ENCODE results near the gene DNAJB6. TPM values are rescaled to one million over a fixed set of nuclear protein-coding genes. Genes with fewer than 3 reads are reported as not detected.

Gene DNAJB6
- total RNA-seq, 2 experiments from 2014 or later, result 85.9 to 97.1 TPM

DNA sequence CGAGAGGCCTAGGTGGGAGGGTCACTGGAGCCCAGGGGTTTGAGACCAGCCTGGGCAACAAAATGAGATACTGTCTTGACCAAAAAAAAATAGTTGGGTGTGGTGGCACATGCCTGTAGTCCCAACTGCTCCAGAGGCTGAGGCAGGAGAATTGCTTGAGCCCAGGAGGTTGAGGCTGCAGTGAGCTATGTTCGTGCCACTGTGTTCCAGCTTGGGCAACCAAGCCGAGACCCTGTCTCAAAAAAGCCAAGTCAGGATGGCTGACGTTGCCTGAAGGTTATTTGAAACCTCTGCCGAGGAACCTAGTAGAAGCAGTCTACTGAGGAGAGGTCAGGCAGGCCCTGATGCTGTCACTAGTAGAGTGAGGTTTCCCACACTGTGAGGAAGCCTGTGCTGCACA is 22.8 kb downstream of the DNAJB6 start:
- Mint-ChIP-seq H3K27ac (no peak overlapping the region), H3K4me1 (peaks cover 44% of the 10 kb centered on the region), H3K36me3 (ENCODE audit: low read depth) (peaks cover 82% of the 10 kb centered on the region), H3K4me3 (no peak overlapping the region), H3K27me3 (no peaks in the 10 kb centered on the region), H3K9me3 (no peaks in the 10 kb centered on the region)
- ChIA-PET CTCF (no interaction called here), POLR2A (no interaction called here)
- DNase-seq, result no peak

GRCh38 chr7:157360483-157361025 is 23.8 kb downstream of the DNAJB6 start:
- Mint-ChIP-seq H3K4me3 (no peak overlapping the region), H3K27ac (no peak overlapping the region), H3K9me3 (no peaks in the 10 kb centered on the region), H3K27me3 (no peaks in the 10 kb centered on the region), H3K4me1 (peaks cover 37% of the 10 kb centered on the region), H3K36me3 (ENCODE audit: low read depth) (peaks cover 85% of the 10 kb centered on the region)
- ChIA-PET POLR2A (no interaction called here), CTCF (no interaction called here)
- DNase-seq, result no peak

GRCh38 chr7:157361537-157361936 is 24.7 kb downstream of the DNAJB6 start:
- peaks cover 29% of the 10 kb centered on the region for H3K4me1 Mint-ChIP-seq
- H3K27me3 Mint-ChIP-seq, result no peaks in the 10 kb centered on the region
- H3K4me3 Mint-ChIP-seq, result no peak overlapping the region
- DNase-seq, result no peak
- POLR2A ChIA-PET, result no interaction called here
- CTCF ChIA-PET, result no interaction called here
- peaks cover 85% of the 10 kb centered on the region for H3K36me3 Mint-ChIP-seq (ENCODE audit: low read depth)
- no peaks in the 10 kb centered on the region for H3K9me3 Mint-ChIP-seq
- no peak overlapping the region for H3K27ac Mint-ChIP-seq

DNA sequence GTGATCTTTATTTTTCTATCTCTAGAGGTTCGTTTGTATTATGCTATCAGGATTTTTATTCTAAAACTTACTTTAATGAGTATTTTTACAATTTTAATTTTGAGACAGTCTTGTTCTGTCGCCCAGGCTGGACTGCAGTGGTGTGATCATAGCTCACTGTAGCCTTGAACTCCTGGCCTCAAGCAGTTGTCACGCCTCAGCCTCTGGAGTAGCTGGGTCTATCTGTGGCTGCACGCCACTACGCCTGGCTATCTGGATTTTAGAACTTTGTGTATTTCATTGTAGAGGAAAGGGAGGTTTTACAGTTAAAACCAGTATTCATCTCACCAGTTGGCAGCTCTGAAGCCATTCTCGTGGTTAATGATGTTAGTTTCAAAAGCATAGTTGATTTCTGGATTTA is 25.9 kb downstream of the DNAJB6 start:
- H3K27me3 Mint-ChIP-seq, result no peaks in the 10 kb centered on the region
- DNase-seq, result no peak
- H3K27ac Mint-ChIP-seq, result peak overlapping the region; percentile 21
- POLR2A ChIA-PET, result no interaction called here
- peaks cover 87% of the 10 kb centered on the region for H3K36me3 Mint-ChIP-seq (ENCODE audit: low read depth)
- CTCF ChIA-PET, result interaction anchor here (1.6 kb wide), 1 partner anchor 24 kb away, joined by 3 read pairs; no protein-coding TSS in a partner anchor
- no peak overlapping the region for H3K4me3 Mint-ChIP-seq
- H3K9me3 Mint-ChIP-seq, result no peaks in the 10 kb centered on the region
- H3K4me1 Mint-ChIP-seq, result peaks cover 18% of the 10 kb centered on the region

- DNase-seq, result no peak
- H3K27me3 Mint-ChIP-seq, result no peaks in the 10 kb centered on the region
- no peak overlapping the region for H3K27ac Mint-ChIP-seq
- POLR2A ChIA-PET, result no interaction called here
- peaks cover 84% of the 10 kb centered on the region for H3K36me3 Mint-ChIP-seq (ENCODE audit: low read depth)
- H3K4me1 Mint-ChIP-seq, result peaks cover 5% of the 10 kb centered on the region
- no peak overlapping the region for H3K4me3 Mint-ChIP-seq
- no peaks in the 10 kb centered on the region for H3K9me3 Mint-ChIP-seq
- CTCF ChIA-PET, result interaction anchor here (3.5 kb wide), 1 partner anchor 20 kb away, joined by 11 read pairs; no protein-coding TSS in a partner anchor
These were observed 29.9 kb downstream of the DNAJB6 start for GRCh38 chr7:157366722-157367121.

DNA sequence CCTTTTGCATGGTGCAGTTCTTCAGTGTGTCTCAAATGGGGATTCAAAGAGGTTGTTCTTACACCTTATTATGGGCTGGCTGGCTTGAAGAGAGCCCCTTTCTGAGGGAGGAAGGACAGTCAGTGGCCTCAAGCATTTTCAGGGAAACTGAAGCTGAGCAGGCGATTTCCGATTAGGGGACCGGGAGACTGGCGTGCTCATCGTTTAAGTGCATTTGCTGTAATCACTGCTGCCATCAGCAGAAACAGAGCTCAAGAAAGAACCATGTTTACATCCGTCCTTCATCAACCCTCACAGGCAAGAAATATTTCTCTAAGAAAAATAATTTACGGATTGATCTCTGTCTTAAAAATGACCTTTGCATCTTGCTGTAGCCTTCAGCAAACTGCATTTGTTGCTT is 32.2 kb downstream of the DNAJB6 start:
- Mint-ChIP-seq H3K36me3 (ENCODE audit: low read depth) (peaks cover 88% of the 10 kb centered on the region), H3K27me3 (no peaks in the 10 kb centered on the region), H3K4me1 (peaks cover 19% of the 10 kb centered on the region), H3K27ac (no peak overlapping the region), H3K9me3 (no peaks in the 10 kb centered on the region), H3K4me3 (no peak overlapping the region)
- ChIA-PET CTCF (interaction anchor here (3.5 kb wide), 1 partner anchor 18 kb away, joined by 11 read pairs; no protein-coding TSS in a partner anchor), POLR2A (interaction anchor here (1.4 kb wide), 1 partner anchor 46 kb away, joined by 4 read pairs; no protein-coding TSS in a partner anchor)
- no peak for DNase-seq

GRCh38 chr7:157370742-157371141 is 33.9 kb downstream of the DNAJB6 start:
- no peaks in the 10 kb centered on the region for H3K27me3 Mint-ChIP-seq
- ChIA-PET CTCF (no interaction called here), POLR2A (no interaction called here)
- no peak overlapping the region for H3K4me3 Mint-ChIP-seq
- H3K36me3 Mint-ChIP-seq (ENCODE audit: low read depth), result peaks cover 88% of the 10 kb centered on the region
- no peak overlapping the region for H3K27ac Mint-ChIP-seq
- peaks cover 37% of the 10 kb centered on the region for H3K4me1 Mint-ChIP-seq
- DNase-seq, result no peak
- H3K9me3 Mint-ChIP-seq, result no peaks in the 10 kb centered on the region

DNA sequence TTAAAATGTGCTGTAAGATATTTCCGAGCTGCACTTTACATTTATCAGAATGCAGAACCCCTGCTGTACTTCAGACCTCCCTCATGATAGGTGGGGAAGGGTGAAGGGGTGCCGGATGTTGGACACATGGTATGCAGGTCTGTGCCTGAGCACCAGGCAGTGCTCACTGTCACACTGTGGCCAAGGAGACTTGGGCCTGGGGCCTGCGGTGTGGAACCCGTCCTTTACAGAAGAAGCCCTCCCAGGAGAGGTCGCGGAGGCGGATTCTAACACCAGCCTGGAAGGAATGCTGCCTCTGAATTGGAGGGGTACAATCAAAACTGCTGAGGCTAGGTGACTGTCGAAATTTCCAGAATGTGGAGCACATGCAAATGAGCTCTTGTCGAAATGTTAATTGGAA is 34.5 kb downstream of the DNAJB6 start:
- Mint-ChIP-seq H3K4me1 (peaks cover 43% of the 10 kb centered on the region), H3K36me3 (ENCODE audit: low read depth) (peaks cover 89% of the 10 kb centered on the region), H3K27ac (no peak overlapping the region), H3K4me3 (no peak overlapping the region), H3K9me3 (no peaks in the 10 kb centered on the region), H3K27me3 (no peaks in the 10 kb centered on the region)
- ChIA-PET CTCF (no interaction called here), POLR2A (no interaction called here)
- DNase-seq, result no peak

GRCh38 chr7:157372300-157373232 is 35.8 kb downstream of the DNAJB6 start:
- POLR2A ChIA-PET, result no interaction called here
- no peaks in the 10 kb centered on the region for H3K27me3 Mint-ChIP-seq
- H3K4me3 Mint-ChIP-seq, result no peak overlapping the region
- peaks cover 49% of the 10 kb centered on the region for H3K4me1 Mint-ChIP-seq
- CTCF ChIA-PET, result no interaction called here
- H3K27ac Mint-ChIP-seq, result peak overlapping the region; percentile 3
- no peak for DNase-seq
- H3K9me3 Mint-ChIP-seq, result no peaks in the 10 kb centered on the region
- H3K36me3 Mint-ChIP-seq (ENCODE audit: low read depth), result peaks cover 86% of the 10 kb centered on the region

DNA sequence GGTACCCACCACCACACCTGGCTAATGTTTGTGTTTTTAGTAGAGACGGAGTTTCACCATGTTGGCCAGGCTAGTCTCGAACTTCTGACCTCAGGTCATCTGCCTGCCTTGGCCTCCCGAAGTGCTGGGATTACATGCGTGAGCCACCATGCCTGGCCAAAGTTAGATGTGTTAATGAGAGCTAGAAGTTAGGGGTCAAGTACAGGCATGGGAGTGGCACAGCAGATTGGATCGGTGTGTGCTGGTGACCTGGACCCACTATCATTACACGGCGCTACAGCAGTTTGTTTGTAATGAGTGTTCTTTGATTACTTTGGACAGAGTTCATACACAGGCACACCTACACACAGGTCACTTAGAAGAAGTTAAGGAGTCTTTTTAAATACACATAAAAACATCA is 36.7 kb downstream of the DNAJB6 start:
- Mint-ChIP-seq H3K27me3 (no peaks in the 10 kb centered on the region), H3K27ac (peak overlapping the region; percentile 47), H3K4me1 (peaks cover 48% of the 10 kb centered on the region), H3K36me3 (ENCODE audit: low read depth) (peaks cover 85% of the 10 kb centered on the region), H3K4me3 (no peak overlapping the region), H3K9me3 (no peaks in the 10 kb centered on the region)
- CTCF ChIA-PET, result interaction anchor here (1.1 to 1.4 kb wide), 2 partner anchors 14 to 35 kb away, joined by 3 to 7 read pairs; no protein-coding TSS in a partner anchor
- no peak for DNase-seq
- POLR2A ChIA-PET, result no interaction called here

GRCh38 chr7:157375410-157375809 is 38.6 kb downstream of the DNAJB6 start:
- CTCF ChIA-PET, result interaction anchor here (1.0 to 1.2 kb wide), 2 partner anchors 36 to 37 kb away, joined by 3 to 4 read pairs; no protein-coding TSS in a partner anchor

DNA sequence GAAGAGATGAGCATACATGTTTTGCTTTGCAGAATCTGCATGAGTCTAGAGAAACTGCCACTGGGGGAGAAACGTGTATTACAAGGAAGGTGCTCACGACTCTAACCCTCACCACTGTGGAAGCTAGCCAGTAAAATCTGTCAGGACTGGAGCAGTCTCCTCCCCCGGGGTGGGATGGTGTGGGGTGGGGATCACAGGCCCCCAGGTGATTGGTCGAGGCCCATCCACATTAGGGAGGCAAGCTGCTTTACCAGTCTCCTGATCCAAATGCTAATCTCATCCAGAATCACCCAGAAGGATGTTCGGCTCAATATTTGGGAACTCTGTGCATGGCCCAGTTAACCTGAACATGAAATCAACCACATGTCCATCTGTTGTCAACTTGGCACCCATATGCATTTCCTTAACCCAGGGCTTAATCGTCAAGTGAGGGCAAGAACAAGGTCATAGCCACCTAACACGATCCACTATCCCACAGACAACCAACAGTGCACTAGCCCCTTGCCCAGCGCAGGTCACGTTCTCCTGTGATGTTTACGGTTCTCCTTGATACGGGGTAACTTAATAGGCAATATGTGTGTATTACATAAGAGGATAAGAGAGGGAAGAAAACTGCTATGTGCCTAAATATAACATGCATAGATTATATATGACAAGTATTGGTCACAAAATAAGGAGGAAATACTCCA is 40.8 kb downstream of the DNAJB6 start:
- Mint-ChIP-seq H3K4me3 (no peak overlapping the region), H3K27me3 (no peaks in the 10 kb centered on the region), H3K27ac (no peak overlapping the region), H3K9me3 (no peaks in the 10 kb centered on the region), H3K4me1 (peaks cover 47% of the 10 kb centered on the region), H3K36me3 (ENCODE audit: low read depth) (peaks cover 62% of the 10 kb centered on the region)
- ChIA-PET CTCF (interaction anchor here (3.5 kb wide), 1 partner anchor 10 kb away, joined by 16 read pairs; no protein-coding TSS in a partner anchor), POLR2A (no interaction called here)
- DNase-seq, result no peak

More at GRCh38 chr7:157375410-157375809, 38.6 kb downstream of the DNAJB6 start:
- H3K9me3 Mint-ChIP-seq, result no peaks in the 10 kb centered on the region
- H3K27ac Mint-ChIP-seq, result peak overlapping the region; percentile 81
- POLR2A ChIA-PET, result interaction anchor here (1.2 kb wide), 1 partner anchor 11 kb away, joined by 4 read pairs; no protein-coding TSS in a partner anchor
- H3K4me1 Mint-ChIP-seq, result peaks cover 50% of the 10 kb centered on the region
- no peak for DNase-seq
- no peak overlapping the region for H3K4me3 Mint-ChIP-seq
- H3K36me3 Mint-ChIP-seq (ENCODE audit: low read depth), result peaks cover 74% of the 10 kb centered on the region
- no peaks in the 10 kb centered on the region for H3K27me3 Mint-ChIP-seq

GRCh38 chr7:157378390-157378789 is 41.6 kb downstream of the DNAJB6 start:
- H3K27ac Mint-ChIP-seq, result no peak overlapping the region
- no peaks in the 10 kb centered on the region for H3K9me3 Mint-ChIP-seq
- CTCF ChIA-PET, result interaction anchor here (1.1 to 3.5 kb wide), 2 partner anchors 9 to 66 kb away, joined by 3 to 16 read pairs; no protein-coding TSS in a partner anchor
- H3K4me3 Mint-ChIP-seq, result no peak overlapping the region
- POLR2A ChIA-PET, result interaction anchor here (1.2 kb wide), 1 partner anchor 12 kb away, joined by 6 read pairs; no protein-coding TSS in a partner anchor
- H3K27me3 Mint-ChIP-seq, result no peaks in the 10 kb centered on the region
- H3K36me3 Mint-ChIP-seq (ENCODE audit: low read depth), result peaks cover 62% of the 10 kb centered on the region
- peaks cover 41% of the 10 kb centered on the region for H3K4me1 Mint-ChIP-seq
- no peak for DNase-seq
